Esophagus squamous epithelium (tissue), 4 donors: ENCODE data around the gene POLK.

Source experiments
- POLR2A ChIP-seq, 4 donors: fragments of 450-650 bp; IDR thresholded peaks; one replicate each; pipeline ENCODE4 v1.6.1; 2017; ENCODE audit warnings: antibody characterized with exemption in 4 of 4, mild to moderate bottlenecking in 4 of 4, moderate library complexity in 3 of 4
- TF ChIP-seq, protein P1 (sequence below), 6 experiments: fragments of 450-650 bp in 4 of 6; fragments of 200-600 bp in 2 of 6; sonication (generic) in 2 of 6; IDR thresholded peaks; one replicate each; pipeline ENCODE4 v1.5.1; 2016 to 2019; ENCODE audit warnings: antibody characterized with exemption in 6 of 6, mild to moderate bottlenecking in 4 of 6, moderate library complexity in 4 of 6

DNA sequence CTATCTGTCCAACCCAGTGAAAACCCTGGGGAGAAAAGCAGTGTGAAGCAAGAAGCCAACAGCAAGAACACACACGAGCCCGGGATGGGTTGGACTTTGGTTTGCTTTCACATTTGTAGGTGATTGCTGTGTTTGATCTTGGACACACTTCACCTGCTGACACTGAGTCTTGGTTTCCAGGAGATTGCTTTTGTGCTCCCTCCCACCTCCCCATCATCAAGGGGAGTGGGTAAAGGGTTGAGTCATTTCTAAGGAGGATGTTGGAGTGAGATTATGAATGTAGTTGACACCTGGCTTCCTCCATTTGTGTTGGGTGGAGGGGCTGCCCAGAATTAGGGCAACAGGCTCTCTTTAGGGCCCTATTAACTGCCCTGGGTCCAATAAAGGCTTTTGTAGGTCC is 137.0 kb downstream of the POLK start:
- TF ChIP-seq, protein P1, sequence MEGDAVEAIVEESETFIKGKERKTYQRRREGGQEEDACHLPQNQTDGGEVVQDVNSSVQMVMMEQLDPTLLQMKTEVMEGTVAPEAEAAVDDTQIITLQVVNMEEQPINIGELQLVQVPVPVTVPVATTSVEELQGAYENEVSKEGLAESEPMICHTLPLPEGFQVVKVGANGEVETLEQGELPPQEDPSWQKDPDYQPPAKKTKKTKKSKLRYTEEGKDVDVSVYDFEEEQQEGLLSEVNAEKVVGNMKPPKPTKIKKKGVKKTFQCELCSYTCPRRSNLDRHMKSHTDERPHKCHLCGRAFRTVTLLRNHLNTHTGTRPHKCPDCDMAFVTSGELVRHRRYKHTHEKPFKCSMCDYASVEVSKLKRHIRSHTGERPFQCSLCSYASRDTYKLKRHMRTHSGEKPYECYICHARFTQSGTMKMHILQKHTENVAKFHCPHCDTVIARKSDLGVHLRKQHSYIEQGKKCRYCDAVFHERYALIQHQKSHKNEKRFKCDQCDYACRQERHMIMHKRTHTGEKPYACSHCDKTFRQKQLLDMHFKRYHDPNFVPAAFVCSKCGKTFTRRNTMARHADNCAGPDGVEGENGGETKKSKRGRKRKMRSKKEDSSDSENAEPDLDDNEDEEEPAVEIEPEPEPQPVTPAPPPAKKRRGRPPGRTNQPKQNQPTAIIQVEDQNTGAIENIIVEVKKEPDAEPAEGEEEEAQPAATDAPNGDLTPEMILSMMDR (IDR thresholded peaks at IDR 0.05): no peak
- TF ChIP-seq POLR2A (IDR thresholded peaks at IDR 0.05): no peak
